GM20000 (cell line): Measurements from ENCODE around the gene PLEKHM3.
"Not testable (repeated sequence)": the region's sequence is repeated elsewhere in the genome, so short reads cannot be mapped to it uniquely, and the experiment has no call there.

ENCODE experiments used
- DNase-seq: peaks from one replicate; pipeline ENCODE4 v3.0.0; 2012; ENCODE audit warnings: low spot score
- TF ChIP-seq, protein P1 (sequence below): IDR thresholded peaks from 2 replicates; pipeline ENCODE4 v1.5.1; 2012; ENCODE audit warnings: mild to moderate bottlenecking, control low read depth; ENCODE audit errors: extremely low read depth, missing control alignments

Gene PLEKHM3

DNA sequence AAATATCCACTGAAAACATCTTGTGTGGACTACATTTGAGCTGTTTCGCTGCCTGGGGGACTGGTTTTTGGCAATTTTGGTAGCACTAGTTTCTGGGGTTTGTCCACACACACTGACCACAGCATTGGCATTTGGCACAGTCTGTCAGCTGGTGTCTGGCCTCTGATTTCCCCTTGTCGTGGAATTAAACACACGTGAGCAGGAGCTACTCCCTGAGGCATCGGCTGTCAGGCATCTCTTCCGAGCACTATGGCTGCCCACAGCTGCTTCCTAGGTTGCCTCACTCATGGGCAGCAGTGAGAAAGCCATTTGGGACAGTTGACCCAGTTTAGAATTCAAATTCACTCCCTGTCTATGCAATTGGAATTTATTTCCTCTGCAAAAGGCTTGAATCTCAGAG, 208.8 kb downstream of the PLEKHM3 start:
- TF ChIP-seq, protein P1, sequence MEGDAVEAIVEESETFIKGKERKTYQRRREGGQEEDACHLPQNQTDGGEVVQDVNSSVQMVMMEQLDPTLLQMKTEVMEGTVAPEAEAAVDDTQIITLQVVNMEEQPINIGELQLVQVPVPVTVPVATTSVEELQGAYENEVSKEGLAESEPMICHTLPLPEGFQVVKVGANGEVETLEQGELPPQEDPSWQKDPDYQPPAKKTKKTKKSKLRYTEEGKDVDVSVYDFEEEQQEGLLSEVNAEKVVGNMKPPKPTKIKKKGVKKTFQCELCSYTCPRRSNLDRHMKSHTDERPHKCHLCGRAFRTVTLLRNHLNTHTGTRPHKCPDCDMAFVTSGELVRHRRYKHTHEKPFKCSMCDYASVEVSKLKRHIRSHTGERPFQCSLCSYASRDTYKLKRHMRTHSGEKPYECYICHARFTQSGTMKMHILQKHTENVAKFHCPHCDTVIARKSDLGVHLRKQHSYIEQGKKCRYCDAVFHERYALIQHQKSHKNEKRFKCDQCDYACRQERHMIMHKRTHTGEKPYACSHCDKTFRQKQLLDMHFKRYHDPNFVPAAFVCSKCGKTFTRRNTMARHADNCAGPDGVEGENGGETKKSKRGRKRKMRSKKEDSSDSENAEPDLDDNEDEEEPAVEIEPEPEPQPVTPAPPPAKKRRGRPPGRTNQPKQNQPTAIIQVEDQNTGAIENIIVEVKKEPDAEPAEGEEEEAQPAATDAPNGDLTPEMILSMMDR: no peak

DNA sequence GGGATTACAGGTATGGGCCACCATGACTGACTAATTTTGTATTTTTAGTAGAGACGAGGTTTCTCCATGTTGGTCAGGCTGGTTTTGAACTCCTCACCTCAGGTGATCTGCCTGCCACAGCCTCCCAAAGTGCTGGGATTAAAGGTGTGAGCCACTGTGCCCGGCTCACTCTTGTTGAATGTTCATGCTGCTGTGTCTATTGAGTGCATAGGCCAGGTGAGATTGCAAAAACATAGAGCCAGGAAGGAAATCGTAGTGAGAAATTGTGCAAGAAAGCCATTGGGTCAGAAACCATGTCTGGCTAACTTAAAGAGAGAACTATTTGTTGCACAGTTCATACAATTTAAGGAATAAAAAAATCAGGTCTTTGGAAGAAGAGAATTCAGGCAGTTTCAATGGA, 210.1 kb downstream of the PLEKHM3 start:
- no peak for DNase-seq
- TF ChIP-seq, protein P1: no peak

More for the DNA sequence above, 208.8 kb downstream of the PLEKHM3 start:
- no peak for DNase-seq

DNA sequence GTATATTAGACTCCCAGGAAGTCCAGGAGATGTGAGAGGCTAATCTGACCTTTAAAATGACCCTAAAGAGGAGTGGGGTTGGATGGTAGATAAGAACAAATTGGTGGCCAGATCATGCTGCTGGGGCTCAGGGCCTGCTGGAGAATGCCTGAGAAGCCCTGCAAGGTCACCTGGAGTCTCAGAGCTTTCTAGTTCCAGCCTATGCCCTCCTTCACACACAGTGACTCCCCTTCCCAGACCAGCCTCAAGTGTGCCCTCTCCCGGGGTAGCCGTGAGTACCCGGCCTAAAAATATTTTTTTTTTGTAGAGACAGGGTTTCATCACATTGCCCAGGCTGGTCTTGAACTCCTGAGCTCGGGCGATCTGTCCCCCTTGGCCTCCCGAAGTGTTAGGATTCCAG, 211.4 kb downstream of the PLEKHM3 start:
- TF ChIP-seq, protein P1: no peak
- DNase-seq: no peak

DNA sequence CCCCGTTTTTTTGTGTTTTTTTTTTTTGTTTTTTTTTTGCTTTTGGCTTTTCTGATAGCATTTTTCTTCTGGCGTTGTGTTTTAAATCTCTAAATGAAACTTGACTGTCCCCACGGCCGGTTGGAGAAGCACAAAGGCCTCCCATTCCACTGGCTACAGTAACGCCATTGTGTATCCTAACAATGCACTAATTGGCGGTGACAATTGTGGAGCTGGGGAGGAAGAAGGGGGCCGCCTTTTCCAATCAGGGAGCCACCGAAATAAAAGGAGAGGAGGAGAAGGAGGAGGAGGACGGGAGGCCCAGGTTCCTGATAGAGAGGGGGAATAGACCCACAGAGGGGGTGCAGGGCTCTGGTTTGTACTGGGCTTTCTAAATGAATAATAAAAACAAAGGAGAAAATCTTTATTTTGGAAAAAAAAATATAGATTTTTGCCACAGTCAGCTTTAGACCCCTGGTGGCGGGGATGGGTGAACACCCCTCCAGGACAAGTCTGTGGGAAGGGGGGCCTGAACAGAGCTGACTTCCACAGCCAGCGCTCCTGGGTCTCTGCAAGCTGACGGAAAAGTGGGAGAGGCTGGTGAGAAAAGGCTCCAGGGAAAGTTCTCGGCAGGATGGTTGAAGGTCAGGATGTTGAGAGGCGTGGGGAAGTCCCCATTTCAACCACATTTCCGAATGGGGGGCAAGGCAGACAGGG, 212.0 kb downstream of the PLEKHM3 start:
- TF ChIP-seq, protein P1: no peak
- no peak for DNase-seq

DNA sequence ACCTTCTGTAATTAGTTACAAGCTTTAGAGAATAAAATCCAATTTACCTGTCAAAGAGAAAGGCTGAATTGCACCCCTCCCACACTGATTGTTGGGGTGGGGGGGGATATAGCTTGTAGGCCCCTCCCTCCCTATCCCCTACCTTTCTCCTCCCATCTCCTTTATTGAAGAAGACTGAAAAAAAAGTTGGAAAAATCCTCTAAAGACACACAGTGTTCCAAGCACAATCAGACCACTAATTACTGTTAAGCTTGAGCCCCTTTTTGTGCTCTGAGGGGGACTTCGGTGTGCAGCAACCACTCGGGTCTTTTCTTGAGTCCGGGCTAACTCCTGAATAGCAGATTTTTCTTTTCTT, 212.6 kb downstream of the PLEKHM3 start:
- no peak for DNase-seq
- TF ChIP-seq, protein P1: no peak

DNA sequence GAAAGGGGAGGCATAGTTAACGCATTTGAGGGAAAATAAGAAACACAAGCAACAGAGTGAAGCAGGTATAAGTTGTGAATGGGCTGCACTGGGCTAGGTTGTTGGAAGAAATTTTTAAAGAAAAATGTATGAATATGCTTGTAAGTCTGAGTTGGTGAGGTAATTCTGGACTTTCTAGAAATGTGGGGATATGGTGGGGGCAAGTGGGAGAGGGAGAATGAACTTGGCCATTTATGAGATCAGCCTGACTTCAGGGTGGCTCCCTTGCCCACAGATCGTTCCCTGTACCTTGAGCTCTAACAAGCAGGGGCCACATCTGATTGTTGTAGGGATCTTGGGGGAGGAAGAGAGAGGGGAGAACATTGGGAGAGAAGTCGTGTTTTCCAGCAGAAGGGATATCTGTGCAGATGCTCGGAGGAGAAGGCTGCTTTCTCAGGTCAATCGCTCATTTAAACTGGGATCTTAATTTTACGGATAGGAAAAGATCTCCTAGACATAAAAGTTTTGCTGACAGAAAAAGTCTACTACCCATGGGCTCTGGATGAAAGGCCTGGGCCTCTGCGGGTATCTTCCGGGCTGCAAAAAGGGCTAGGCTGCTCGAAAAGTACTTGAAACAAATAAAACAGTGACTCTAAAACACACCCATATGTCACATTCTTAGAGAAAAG, 213.1 kb downstream of the PLEKHM3 start:
- DNase-seq: no peak
- TF ChIP-seq, protein P1: no peak

DNA sequence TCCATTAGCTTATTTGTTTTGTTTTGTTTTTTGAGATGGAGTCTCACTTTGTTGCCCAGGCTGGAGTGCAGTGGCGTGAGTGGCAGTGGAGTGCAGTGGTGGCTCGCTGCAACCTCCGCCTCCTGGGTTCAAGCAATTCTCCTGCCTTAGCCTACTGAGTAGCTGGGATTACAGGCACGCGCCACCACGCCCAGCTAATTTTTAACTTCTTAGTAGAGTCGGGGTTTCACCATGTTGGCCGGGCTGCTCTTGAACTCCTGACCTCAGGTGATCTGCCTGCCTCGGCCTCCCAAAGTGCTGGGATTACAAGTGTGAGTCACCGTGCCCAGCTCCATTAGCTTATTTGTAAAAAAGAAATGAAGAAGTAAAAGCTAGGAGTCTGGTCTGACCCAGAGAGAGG, 213.7 kb downstream of the PLEKHM3 start:
- DNase-seq: not testable (repeated sequence)
